Pulmonary artery endothelial cell (primary cell): Measurements from ENCODE around the gene CLEC4E. TPM values are rescaled to one million over a fixed set of nuclear protein-coding genes. Genes with fewer than 3 reads are reported as not detected.
"Not testable (repeated sequence)": the region's sequence is repeated elsewhere in the genome, so short reads cannot be mapped to it uniquely, and the experiment has no call there.

Experiments used
- DNase-seq: peaks from one replicate; pipeline ENCODE4 v3.0.0-alpha.2; 2011; ENCODE audit warnings: low read depth, low spot score
- total RNA-seq: library from RNA; depleted of rRNA; stranded (reverse); fragments of >200 nt; gene quantifications from 2 replicates; pipeline ENCODE4 v1.2.3, GENCODE V29; 2014

The CLEC4E gene
- total RNA-seq, 1 donor from 2014 or later: not detected

DNA sequence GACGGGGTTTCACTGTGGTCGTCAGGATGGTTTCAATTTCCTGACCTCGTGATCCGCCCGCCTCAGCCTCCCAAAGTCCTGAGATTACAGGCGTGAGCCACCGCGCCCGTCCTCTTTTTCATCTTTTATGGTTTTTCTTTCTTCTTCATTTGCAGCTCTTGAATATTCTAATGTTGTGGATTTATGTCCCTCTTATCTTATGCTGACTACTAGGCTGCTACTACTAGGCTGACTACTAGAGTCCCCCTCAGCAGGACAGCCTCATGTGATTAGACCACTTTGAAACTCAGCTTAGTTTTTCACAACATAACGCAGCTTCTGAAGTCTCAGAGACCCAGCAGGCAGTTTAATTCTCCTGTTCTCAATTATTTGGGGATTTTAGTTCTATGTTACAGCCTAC, 857 bp upstream of the CLEC4E start:
- no peak for DNase-seq

DNA sequence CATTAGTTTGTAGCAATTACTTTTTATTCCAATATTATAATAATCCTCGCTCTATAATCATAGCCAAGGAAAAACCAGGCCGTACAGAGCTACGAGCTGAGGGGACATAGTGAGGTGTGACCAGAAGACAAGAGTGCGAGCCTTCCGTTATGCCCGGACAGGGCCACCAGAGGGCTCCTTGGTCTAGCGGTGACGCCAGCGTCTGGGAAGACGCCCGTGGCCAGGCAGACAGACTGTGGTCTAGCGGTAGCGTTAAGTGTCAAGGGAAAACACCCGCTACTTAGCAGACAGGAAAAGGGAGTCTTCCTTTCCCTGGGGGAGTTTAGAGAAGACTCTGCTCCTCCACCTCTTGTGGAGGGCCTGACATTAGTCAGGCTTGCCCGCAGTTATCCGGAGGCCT, 2.9 kb downstream of the CLEC4E start:
- DNase-seq: not testable (repeated sequence)

- DNase-seq: no peak
Observed at GRCh38 chr12:8532045-8532444, 8.7 kb downstream of the CLEC4E start.

DNA sequence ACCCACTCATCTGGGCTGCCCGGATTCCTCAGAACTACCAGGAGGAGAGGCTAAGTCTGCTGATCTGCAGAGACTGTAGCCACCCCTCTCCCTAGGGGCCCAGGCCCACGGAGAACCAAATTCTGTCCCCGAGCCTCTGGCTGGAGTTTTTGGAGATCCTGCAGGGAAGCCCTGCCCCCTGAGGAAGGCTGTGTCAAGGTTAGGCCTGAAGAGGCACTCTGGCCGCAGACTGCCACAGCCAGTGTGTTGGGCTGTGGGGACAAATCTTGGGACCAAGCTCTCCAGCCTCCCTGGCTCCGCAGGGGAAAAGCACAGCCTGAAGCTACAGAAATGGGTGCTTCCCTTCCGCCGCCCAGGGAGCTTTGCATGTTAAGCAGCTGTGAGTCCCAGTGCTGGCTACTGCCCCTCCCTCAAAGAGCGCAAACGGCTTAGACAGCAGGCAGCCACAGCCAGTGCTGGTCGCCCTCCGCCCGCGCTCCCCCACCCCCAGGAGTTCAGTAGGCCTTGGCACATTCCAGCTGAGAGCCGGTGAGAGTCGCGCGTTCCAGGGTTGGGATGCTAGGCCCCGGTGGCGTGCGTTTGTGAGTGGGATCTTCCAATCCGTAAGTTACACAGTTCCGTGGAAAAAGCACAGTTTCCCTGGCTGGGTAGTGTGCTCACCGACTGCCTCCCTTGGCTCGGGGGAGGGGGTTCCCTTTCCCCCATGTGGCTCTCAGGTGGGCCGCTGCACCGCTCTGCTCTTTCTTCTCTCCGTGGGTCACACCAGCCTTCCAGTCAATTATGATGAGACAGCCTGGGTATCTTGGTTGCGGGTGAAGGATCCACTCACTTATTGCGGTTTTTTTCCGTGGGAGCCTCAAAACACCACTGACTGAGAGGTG, 13.2 kb downstream of the CLEC4E start:
- DNase-seq: no peak

- no peak for DNase-seq
Observed at GRCh38 chr12:8519171-8519570, 21.5 kb downstream of the CLEC4E start.

GRCh38 chr12:8517971-8518370, 22.7 kb downstream of the CLEC4E start:
- DNase-seq: no peak

- DNase-seq: no peak
Observed at GRCh38 chr12:8513256-8513655, 27.4 kb downstream of the CLEC4E start, which contains the start of gene CLEC4D. Gene CLEC4D (plus strand): TSS chr12:8513503. CDS start chr12:8513733, 230 bp downstream.

- DNase-seq: no peak
Observed at GRCh38 chr12:8508910-8509841, 31.5 kb downstream of the CLEC4E start.

GRCh38 chr12:8508223-8508622, 32.5 kb downstream of the CLEC4E start:
- no peak for DNase-seq

- no peak for DNase-seq
Observed at GRCh38 chr12:8507596-8507995, 33.1 kb downstream of the CLEC4E start.

GRCh38 chr12:8504351-8504750, 36.4 kb downstream of the CLEC4E start:
- no peak for DNase-seq

DNA sequence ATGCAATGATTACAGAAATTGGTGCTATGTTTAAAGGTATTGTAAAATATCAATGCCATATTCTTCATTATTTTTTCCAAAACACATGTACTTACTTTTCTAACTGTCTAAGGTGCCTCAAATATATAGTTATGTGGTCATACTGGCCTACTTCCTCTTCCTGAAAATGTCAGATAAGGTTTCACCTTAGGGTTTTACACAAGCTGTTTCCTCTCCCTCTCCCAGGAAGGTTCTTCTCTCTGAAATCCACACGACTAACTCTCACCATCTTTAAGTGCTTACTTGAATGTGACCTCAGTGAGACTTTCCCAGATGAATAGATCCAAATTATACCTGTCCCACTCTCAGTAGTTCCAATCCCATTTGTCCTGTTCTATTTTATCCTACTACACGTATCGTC, 39.0 kb downstream of the CLEC4E start:
- DNase-seq: no peak

DNA sequence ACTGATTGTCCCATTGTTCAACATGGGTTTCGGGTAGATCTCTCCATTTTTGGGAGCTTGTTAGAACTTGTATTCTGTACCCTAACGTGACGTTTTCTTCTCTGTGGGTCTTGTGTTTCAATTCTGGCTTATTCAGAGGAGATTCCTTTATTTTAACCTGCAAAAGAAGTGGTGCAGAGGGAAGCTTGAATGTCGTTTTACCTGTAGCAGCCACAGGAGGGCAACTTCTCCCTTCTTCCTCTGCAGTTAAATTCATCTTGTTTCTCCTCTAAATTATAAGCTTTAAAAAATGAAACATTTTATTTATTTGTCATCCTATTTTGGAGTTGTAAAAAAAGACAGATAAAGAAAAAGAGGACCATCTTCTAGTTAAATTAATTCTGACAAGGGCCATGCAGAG, 41.1 kb downstream of the CLEC4E start:
- DNase-seq: no peak

DNA sequence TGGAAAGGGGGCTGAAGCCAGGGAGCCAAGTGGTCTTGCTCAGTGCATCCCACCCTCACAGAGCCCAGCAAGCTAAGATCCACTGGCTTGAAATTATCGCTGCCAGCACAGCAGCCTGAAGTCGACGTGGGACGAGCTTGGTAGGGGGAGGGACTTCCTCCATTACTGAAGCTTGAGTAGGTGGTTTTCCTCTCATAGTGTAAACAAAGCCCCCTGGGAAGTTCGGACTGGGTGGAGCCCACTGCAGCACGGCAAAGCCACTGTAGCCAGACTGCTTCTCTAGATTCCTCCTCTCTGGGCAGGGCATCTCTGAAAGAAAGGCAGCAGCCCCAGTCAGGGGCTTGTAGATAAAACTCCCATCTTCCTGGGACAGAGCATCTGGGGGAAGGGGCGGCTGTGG, 44.6 kb downstream of the CLEC4E start:
- not testable (repeated sequence) for DNase-seq

- not testable (repeated sequence) for DNase-seq
Observed at GRCh38 chr12:8495671-8496070, 45.0 kb downstream of the CLEC4E start.

GRCh38 chr12:8493084-8493483, 47.6 kb downstream of the CLEC4E start:
- no peak for DNase-seq

DNA sequence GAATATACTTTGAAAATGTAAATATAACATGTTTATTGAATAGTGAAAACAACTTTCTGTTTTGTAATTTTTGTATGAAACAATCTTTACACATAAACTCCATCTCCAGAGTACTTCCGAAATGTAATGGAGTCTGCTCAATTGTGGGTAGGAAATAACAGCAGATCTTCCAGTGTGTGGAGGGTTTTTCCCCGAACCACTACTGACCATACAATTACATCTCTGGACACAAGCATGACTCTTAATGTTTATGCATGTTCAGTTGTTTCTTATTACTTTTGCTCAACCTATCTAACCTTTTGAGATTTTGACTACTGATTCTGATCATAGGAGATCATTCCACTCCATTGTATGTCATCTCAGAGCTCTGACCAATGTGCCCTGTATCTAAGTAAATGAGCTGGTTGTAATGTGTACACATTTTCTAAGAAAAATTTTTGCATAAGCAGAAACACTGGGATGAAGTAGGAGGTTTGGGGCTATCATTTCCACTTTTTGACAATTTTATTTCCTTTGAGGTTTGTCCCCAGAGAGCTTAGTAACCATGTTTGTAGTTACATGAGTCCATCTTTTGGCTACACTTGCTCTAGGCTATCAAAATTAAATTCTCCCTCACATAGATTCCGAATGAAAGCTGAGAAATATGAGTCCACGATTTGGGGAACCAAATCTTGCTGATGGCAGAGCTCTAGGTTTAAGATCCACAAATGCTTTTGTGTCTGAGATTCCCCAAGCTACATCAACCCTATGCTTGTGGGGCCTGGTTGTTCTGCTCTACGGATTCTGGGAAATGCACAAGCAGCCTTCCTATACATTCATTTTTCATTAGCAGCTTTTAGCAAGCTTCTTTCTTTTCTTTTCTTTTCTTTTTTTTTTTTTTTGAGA, 48.8 kb downstream of the CLEC4E start:
- no peak for DNase-seq
